Omental fat pad (tissue), 4 donors: ENCODE measurements around the gene STUM. TPM values are rescaled to one million over a fixed set of nuclear protein-coding genes. Genes with fewer than 3 reads are reported as not detected.

Source experiments
- ATAC-seq: fragments of 150-250 bp; one replicate; pipeline ENCODE4 v1.9.1; 2016; ENCODE audit warnings: mild to moderate bottlenecking, moderate library complexity; ENCODE audit not compliant: low FRiP score
- DNase-seq: peaks from one replicate; pipeline ENCODE4 v3.0.0-alpha.2; 2019; ENCODE audit warnings: low spot score
- CTCF ChIP-seq, 3 donors: fragments of 450-650 bp; IDR thresholded peaks; one replicate each; pipeline ENCODE4 v1.5.1; 2016 to 2017; ENCODE audit warnings: antibody characterized with exemption in 3 of 3, mild to moderate bottlenecking in 3 of 3, moderate library complexity in 2 of 3
- total RNA-seq, 4 donors: library from RNA; depleted of rRNA; stranded (reverse); fragments of >200 nt; gene quantifications; one replicate each; pipeline ENCODE4 v1.1.0, GENCODE V29; 2016

The STUM gene
- total RNA-seq, 4 donors from 2014 or later, result 1.9 to 2.8 (median 2.2) TPM

GRCh38 chr1:226603022-226603857, 54.7 kb downstream of the STUM start:
- no peak for ATAC-seq
- no peak for DNase-seq
- TF ChIP-seq CTCF (IDR thresholded peaks at IDR 0.05), result no peak

- ATAC-seq (no peak), DNase-seq (no peak)
- TF ChIP-seq CTCF (IDR thresholded peaks at IDR 0.05), result no peak
These were observed 55.4 kb downstream of the STUM start for GRCh38 chr1:226603858-226604559.

- DNase-seq (no peak), ATAC-seq (no peak)
- TF ChIP-seq CTCF (IDR thresholded peaks at IDR 0.05), result no peak
These were observed 56.2 kb downstream of the STUM start for GRCh38 chr1:226604560-226605317.

GRCh38 chr1:226605318-226605950, 56.9 kb downstream of the STUM start:
- ATAC-seq, result no peak
- DNase-seq, result no peak
- TF ChIP-seq CTCF (IDR thresholded peaks at IDR 0.05), result no peak

- ATAC-seq (no peak), DNase-seq (no peak)
- no peak for TF ChIP-seq CTCF (IDR thresholded peaks at IDR 0.05)
These were observed 58.0 kb downstream of the STUM start for GRCh38 chr1:226606311-226607267.

- no peak for TF ChIP-seq CTCF (IDR thresholded peaks at IDR 0.05)
- no peak for DNase-seq
- no peak for ATAC-seq
These were observed 58.7 kb downstream of the STUM start for GRCh38 chr1:226607268-226607660.
